ENCODE measurements around the gene CHRDL2.

Gene CHRDL2

GRCh38 chr11:74694136-74694930 is 36.9 kb downstream of the CHRDL2 start:
- H3K4me1 ChIP-seq (ENCODE audit: control insufficient read depth in 1 of 2, insufficient read depth in 2 of 2, low read length in 2 of 2), result peaks cover 5 to 11% of the 10 kb centered on the region in 2 donors
- no peak overlapping the region for H3K4me3 ChIP-seq (ENCODE audit: low read depth in 1 of 2, low read length in 2 of 2)
- H3K27me3 ChIP-seq (ENCODE audit: low read depth, low read length), result no peaks in the 10 kb centered on the region
- no peaks in the 10 kb centered on the region for H3K9me3 ChIP-seq (ENCODE audit: control insufficient read depth in 1 of 2, low read length in 2 of 2)
- no peaks in the 10 kb centered on the region for H3K36me3 ChIP-seq (ENCODE audit: control insufficient read depth in 1 of 2, insufficient read depth in 2 of 2, low read length in 2 of 2)
- no peak overlapping the region for H3K27ac ChIP-seq (ENCODE audit: low read length)

GRCh38 chr11:74693531-74693930 is 37.7 kb downstream of the CHRDL2 start:
- H3K4me1 ChIP-seq (ENCODE audit: control insufficient read depth in 1 of 2, insufficient read depth in 2 of 2, low read length in 2 of 2), result peaks cover 5 to 11% of the 10 kb centered on the region in 2 donors
- no peaks in the 10 kb centered on the region for H3K27me3 ChIP-seq (ENCODE audit: low read depth, low read length)
- H3K36me3 ChIP-seq (ENCODE audit: control insufficient read depth in 1 of 2, insufficient read depth in 2 of 2, low read length in 2 of 2), result no peaks in the 10 kb centered on the region
- H3K4me3 ChIP-seq (ENCODE audit: low read depth in 1 of 2, low read length in 2 of 2), result no peak overlapping the region
- H3K9me3 ChIP-seq (ENCODE audit: control insufficient read depth in 1 of 2, low read length in 2 of 2), result no peaks in the 10 kb centered on the region
- H3K27ac ChIP-seq (ENCODE audit: low read length), result no peak overlapping the region

- Histone ChIP-seq H3K36me3 (ENCODE audit: control insufficient read depth in 1 of 2, insufficient read depth in 2 of 2, low read length in 2 of 2) (no peaks in the 10 kb centered on the region), H3K4me1 (ENCODE audit: control insufficient read depth in 1 of 2, insufficient read depth in 2 of 2, low read length in 2 of 2) (peaks cover 5% of the 10 kb centered on the region in 2 donors), H3K4me3 (ENCODE audit: low read depth in 1 of 2, low read length in 2 of 2) (no peak overlapping the region), H3K9me3 (ENCODE audit: control insufficient read depth in 1 of 2, low read length in 2 of 2) (no peaks in the 10 kb centered on the region), H3K27me3 (ENCODE audit: low read depth, low read length) (no peaks in the 10 kb centered on the region), H3K27ac (ENCODE audit: low read length) (no peak overlapping the region)
Observed at GRCh38 chr11:74691755-74692154, 39.5 kb downstream of the CHRDL2 start.

GRCh38 chr11:74689666-74690065 is 41.6 kb downstream of the CHRDL2 start:
- H3K4me1 ChIP-seq (ENCODE audit: control insufficient read depth in 1 of 2, insufficient read depth in 2 of 2, low read length in 2 of 2), result no peaks in the 10 kb centered on the region
- no peaks in the 10 kb centered on the region for H3K36me3 ChIP-seq (ENCODE audit: control insufficient read depth in 1 of 2, insufficient read depth in 2 of 2, low read length in 2 of 2)
- H3K27ac ChIP-seq (ENCODE audit: low read length), result no peak overlapping the region
- no peak overlapping the region for H3K4me3 ChIP-seq (ENCODE audit: low read depth in 1 of 2, low read length in 2 of 2)
- H3K27me3 ChIP-seq (ENCODE audit: low read depth, low read length), result no peaks in the 10 kb centered on the region
- no peaks in the 10 kb centered on the region for H3K9me3 ChIP-seq (ENCODE audit: control insufficient read depth in 1 of 2, low read length in 2 of 2)

- Histone ChIP-seq H3K36me3 (ENCODE audit: control insufficient read depth in 1 of 2, insufficient read depth in 2 of 2, low read length in 2 of 2) (no peaks in the 10 kb centered on the region), H3K4me1 (ENCODE audit: control insufficient read depth in 1 of 2, insufficient read depth in 2 of 2, low read length in 2 of 2) (peaks cover 0 to 8% of the 10 kb centered on the region in 2 donors), H3K4me3 (ENCODE audit: low read depth in 1 of 2, low read length in 2 of 2) (no peak overlapping the region), H3K9me3 (ENCODE audit: control insufficient read depth in 1 of 2, low read length in 2 of 2) (no peaks in the 10 kb centered on the region), H3K27ac (ENCODE audit: low read length) (no peak overlapping the region), H3K27me3 (ENCODE audit: low read depth, low read length) (no peaks in the 10 kb centered on the region)
Observed at GRCh38 chr11:74687237-74688023, 43.8 kb downstream of the CHRDL2 start.

- Histone ChIP-seq H3K9me3 (ENCODE audit: control insufficient read depth in 1 of 2, low read length in 2 of 2) (no peaks in the 10 kb centered on the region), H3K36me3 (ENCODE audit: control insufficient read depth in 1 of 2, insufficient read depth in 2 of 2, low read length in 2 of 2) (no peaks in the 10 kb centered on the region), H3K4me3 (ENCODE audit: low read depth in 1 of 2, low read length in 2 of 2) (no peak overlapping the region), H3K4me1 (ENCODE audit: control insufficient read depth in 1 of 2, insufficient read depth in 2 of 2, low read length in 2 of 2) (peaks cover 0 to 14% of the 10 kb centered on the region in 2 donors), H3K27me3 (ENCODE audit: low read depth, low read length) (no peaks in the 10 kb centered on the region), H3K27ac (ENCODE audit: low read length) (no peak overlapping the region)
Observed at GRCh38 chr11:74686792-74687191, 44.4 kb downstream of the CHRDL2 start.

- H3K27me3 ChIP-seq (ENCODE audit: low read depth, low read length), result no peaks in the 10 kb centered on the region
- H3K36me3 ChIP-seq (ENCODE audit: control insufficient read depth in 1 of 2, insufficient read depth in 2 of 2, low read length in 2 of 2), result no peaks in the 10 kb centered on the region
- H3K9me3 ChIP-seq (ENCODE audit: control insufficient read depth in 1 of 2, low read length in 2 of 2), result no peaks in the 10 kb centered on the region
- H3K4me3 ChIP-seq (ENCODE audit: low read depth in 1 of 2, low read length in 2 of 2), result no peak overlapping the region
- no peak overlapping the region for H3K27ac ChIP-seq (ENCODE audit: low read length)
- H3K4me1 ChIP-seq (ENCODE audit: control insufficient read depth in 1 of 2, insufficient read depth in 2 of 2, low read length in 2 of 2), result peaks cover 0 to 19% of the 10 kb centered on the region in 2 donors
Observed at GRCh38 chr11:74685905-74686304, 45.3 kb downstream of the CHRDL2 start.

- Histone ChIP-seq H3K27ac (ENCODE audit: low read length) (no peak overlapping the region), H3K4me1 (ENCODE audit: control insufficient read depth in 1 of 2, insufficient read depth in 2 of 2, low read length in 2 of 2) (peaks cover 0 to 19% of the 10 kb centered on the region in 2 donors), H3K4me3 (ENCODE audit: low read depth in 1 of 2, low read length in 2 of 2) (no peak overlapping the region)
Observed at GRCh38 chr11:74685338-74685737, 45.9 kb downstream of the CHRDL2 start.

GRCh38 chr11:74684661-74685060 is 46.6 kb downstream of the CHRDL2 start:
- H3K4me1 ChIP-seq (ENCODE audit: control insufficient read depth in 1 of 2, insufficient read depth in 2 of 2, low read length in 2 of 2), result peaks cover 0 to 19% of the 10 kb centered on the region in 2 donors
- no peaks in the 10 kb centered on the region for H3K36me3 ChIP-seq (ENCODE audit: control insufficient read depth in 1 of 2, insufficient read depth in 2 of 2, low read length in 2 of 2)
- H3K27me3 ChIP-seq (ENCODE audit: low read depth, low read length), result no peaks in the 10 kb centered on the region
- no peak overlapping the region for H3K27ac ChIP-seq (ENCODE audit: low read length)
- no peak overlapping the region for H3K4me3 ChIP-seq (ENCODE audit: low read depth in 1 of 2, low read length in 2 of 2)
- H3K9me3 ChIP-seq (ENCODE audit: control insufficient read depth in 1 of 2, low read length in 2 of 2), result no peaks in the 10 kb centered on the region

More at GRCh38 chr11:74685338-74685737, 45.9 kb downstream of the CHRDL2 start:
- no peaks in the 10 kb centered on the region for H3K9me3 ChIP-seq (ENCODE audit: control insufficient read depth in 1 of 2, low read length in 2 of 2)
- H3K27me3 ChIP-seq (ENCODE audit: low read depth, low read length), result no peaks in the 10 kb centered on the region
- H3K36me3 ChIP-seq (ENCODE audit: control insufficient read depth in 1 of 2, insufficient read depth in 2 of 2, low read length in 2 of 2), result no peaks in the 10 kb centered on the region

GRCh38 chr11:74683941-74684481 is 47.2 kb downstream of the CHRDL2 start:
- Histone ChIP-seq H3K27ac (ENCODE audit: low read length) (no peak overlapping the region), H3K36me3 (ENCODE audit: control insufficient read depth in 1 of 2, insufficient read depth in 2 of 2, low read length in 2 of 2) (no peaks in the 10 kb centered on the region), H3K4me3 (ENCODE audit: low read depth in 1 of 2, low read length in 2 of 2) (peak overlapping the region in 1 of 2 donors; percentile 38), H3K4me1 (ENCODE audit: control insufficient read depth in 1 of 2, insufficient read depth in 2 of 2, low read length in 2 of 2) (peaks cover 0 to 19% of the 10 kb centered on the region in 2 donors), H3K27me3 (ENCODE audit: low read depth, low read length) (no peaks in the 10 kb centered on the region), H3K9me3 (ENCODE audit: control insufficient read depth in 1 of 2, low read length in 2 of 2) (no peaks in the 10 kb centered on the region)

- Histone ChIP-seq H3K4me3 (ENCODE audit: low read depth in 1 of 2, low read length in 2 of 2) (peak overlapping the region in 1 of 2 donors; percentile 38), H3K27me3 (ENCODE audit: low read depth, low read length) (no peaks in the 10 kb centered on the region), H3K9me3 (ENCODE audit: control insufficient read depth in 1 of 2, low read length in 2 of 2) (no peaks in the 10 kb centered on the region), H3K27ac (ENCODE audit: low read length) (no peak overlapping the region), H3K4me1 (ENCODE audit: control insufficient read depth in 1 of 2, insufficient read depth in 2 of 2, low read length in 2 of 2) (peaks cover 0 to 19% of the 10 kb centered on the region in 2 donors), H3K36me3 (ENCODE audit: control insufficient read depth in 1 of 2, insufficient read depth in 2 of 2, low read length in 2 of 2) (no peaks in the 10 kb centered on the region)
Observed at GRCh38 chr11:74683279-74683871, 47.9 kb downstream of the CHRDL2 start.

Measured in muscle layer of duodenum (tissue), 2 donors.